Gastroesophageal sphincter (tissue), 3 donors: ENCODE measurements around the gene PRELP.

Experiments
- CTCF ChIP-seq, 4 experiments: fragments of 200-600 bp in 2 of 4; fragments of 450-650 bp in 2 of 4; sonication (generic) in 1 of 4; IDR thresholded peaks; one replicate each; pipeline ENCODE4 v1.5.1; 2017 to 2019; ENCODE audit warnings: antibody characterized with exemption in 4 of 4, mild to moderate bottlenecking in 2 of 4, moderate library complexity in 2 of 4
- EP300 ChIP-seq: sonication (generic); formaldehyde crosslinking; IDR thresholded peaks from one replicate; pipeline ENCODE4 v1.6.1; 2017; ENCODE audit warnings: antibody characterized with exemption, mild to moderate bottlenecking
- POLR2A ChIP-seq, 2 donors: fragments of 450-650 bp; IDR thresholded peaks; one replicate each; pipeline ENCODE4 v1.6.1; 2017; ENCODE audit warnings: antibody characterized with exemption in 2 of 2, mild to moderate bottlenecking in 2 of 2, moderate library complexity in 1 of 2

- TF ChIP-seq EP300 (no peak), CTCF (IDR thresholded peaks at IDR 0.05) (no peak), POLR2A (IDR thresholded peaks at IDR 0.05) (no peak)
Observed at GRCh38 chr1:203521074-203521794, 45.6 kb downstream of the PRELP start.
